ENCODE data around the gene PPBP.

The PPBP gene

DNA sequence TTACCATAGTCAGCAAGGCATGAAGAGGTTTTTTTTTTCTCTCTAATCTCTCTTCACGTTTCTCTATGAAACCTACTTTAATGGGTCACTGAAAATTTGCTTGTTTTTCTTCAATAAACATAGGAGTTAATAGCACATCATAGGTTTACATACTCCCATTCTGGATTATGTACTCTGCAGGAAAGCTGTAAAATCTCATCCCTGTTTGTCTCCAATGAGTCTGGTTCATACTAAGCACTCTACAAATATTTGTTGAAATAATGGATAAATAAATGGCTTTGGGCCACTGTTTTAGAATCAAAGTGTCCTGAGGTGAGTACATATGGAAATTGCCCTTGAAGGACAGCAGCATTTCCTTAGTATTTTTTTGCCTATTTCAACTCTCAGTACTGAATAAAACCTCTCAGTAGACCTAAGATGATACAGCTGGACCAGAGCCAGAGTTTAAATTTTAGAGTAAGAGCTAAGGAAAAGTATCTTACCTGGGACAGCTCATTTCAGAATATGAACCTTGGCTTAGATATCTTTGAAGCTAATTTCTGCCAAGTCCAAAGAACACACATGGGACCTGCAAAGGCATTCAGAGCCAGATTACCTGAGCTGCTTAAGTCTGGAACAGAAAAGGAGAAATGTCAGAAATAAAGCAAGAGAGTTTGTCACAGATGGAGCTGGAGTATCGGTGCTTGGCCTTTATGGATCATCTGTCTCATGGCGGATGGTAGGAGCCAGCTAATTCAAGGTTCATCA is 40.6 kb downstream of the PPBP start:
- DNase-seq = no peak

DNA sequence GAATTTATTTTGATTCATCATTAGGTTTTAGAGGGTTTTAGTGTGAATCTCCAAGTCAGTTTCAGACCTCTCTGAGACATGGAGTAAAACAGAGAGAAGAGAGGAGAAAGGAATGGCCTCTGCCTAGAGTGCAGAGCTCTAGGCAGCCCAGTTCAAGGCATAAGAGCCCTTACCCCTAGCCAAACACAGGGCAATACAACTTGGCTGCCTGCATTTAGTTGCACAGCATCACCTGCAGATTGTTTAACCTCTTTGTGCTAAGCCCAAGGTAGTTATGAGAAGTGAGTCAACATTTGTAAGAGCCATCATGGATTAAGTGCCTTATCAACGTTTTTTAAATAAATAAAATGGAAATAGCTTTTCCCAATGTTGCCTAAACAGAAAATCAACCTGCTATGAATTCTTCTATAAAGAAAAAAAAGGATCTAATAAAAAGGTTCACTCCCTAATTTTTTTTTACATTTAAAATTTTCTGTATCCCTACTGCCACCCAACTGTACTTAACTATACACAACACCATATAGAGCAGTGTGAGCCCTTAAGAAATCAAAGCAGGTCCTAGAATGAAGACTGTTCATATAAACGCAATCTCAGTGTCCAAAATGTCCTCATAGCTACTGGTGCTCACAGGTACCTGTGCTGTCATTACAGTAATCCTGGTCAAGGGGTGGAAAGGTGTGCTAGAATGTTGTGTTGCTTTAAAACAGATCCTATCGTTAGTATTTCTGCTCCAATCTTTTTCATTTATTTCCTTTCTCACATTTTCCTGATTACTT is 42.1 kb downstream of the PPBP start:
- no peak for DNase-seq

DNA sequence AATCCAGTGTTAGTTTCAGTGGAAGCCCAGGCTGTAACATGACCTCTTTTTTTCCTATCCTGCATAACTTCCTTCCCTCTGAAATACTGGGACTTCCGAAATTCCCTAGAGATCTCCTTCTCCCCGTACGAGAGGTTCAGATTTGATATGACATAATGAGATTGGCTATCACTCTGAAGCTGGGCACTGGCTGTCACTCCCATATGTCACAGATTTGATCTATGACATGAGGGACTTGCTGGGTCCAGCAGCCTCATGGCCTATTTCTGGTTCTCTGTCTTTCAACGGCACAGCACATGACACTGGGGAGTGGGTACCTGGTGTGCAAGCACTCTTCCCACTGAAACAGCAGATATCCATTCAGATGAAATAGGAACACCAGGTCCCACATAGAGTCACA is 42.9 kb downstream of the PPBP start:
- DNase-seq = no peak

DNA sequence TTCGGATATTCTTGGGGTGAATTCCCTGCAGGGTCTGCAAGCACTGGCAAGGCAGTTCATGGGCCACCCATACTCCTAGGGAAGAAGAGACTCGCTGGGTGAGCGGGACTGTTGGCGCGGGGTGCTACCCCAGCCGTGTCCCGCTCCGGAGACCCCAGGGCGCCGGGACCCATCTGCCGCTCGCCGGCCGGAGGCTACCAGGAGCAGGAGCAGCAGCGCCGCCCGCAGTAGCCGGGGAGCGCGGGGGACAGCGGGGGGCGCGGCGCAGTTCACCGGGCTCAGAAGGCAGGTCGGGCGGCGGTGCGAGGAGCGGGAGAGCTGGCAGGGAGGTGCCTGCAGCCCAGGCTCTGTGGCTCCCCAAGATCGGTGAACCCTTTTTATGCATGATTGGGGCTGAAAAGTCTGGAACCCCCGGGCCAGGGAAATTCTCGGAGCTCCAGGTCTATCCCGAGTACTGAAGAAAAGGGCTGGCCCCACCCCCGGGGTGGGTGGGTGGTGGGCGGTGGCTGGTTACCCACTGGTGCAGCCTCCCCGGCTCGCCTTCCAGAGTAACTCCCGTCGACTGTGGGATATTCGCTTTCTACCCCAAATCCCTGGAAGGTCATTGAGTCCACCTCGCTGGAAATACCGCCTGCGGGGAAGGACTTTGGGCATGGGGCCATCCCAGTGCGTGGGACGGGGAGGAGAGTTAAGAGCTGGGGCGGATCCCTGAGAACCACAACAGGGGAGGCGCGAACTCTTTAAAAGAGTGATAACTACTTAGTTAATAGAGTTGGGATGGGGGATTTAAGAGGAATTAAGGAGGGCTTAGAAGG is 43.7 kb downstream of the PPBP start:
- DNase-seq = peak in 1 of 2 experiments; percentile 38

DNA sequence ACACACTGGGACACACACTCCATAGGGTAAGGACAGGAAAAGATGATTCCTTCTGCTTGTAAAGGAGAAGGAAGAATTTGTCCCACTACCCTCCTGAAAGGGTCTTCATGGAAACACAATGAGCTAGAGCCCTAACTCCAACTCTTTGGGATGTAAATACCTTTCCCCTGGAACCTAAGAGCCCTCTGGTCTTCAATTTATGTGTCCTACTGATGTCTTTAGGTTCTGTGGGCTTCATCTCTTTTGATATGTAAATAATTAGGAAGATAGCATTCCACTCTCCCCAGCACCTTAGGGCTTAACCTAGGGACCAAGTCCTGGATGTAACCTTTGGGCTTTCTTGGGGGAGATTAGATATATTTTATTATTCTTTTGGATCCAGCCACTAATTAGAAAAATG is 44.4 kb downstream of the PPBP start:
- no peak for DNase-seq

DNA sequence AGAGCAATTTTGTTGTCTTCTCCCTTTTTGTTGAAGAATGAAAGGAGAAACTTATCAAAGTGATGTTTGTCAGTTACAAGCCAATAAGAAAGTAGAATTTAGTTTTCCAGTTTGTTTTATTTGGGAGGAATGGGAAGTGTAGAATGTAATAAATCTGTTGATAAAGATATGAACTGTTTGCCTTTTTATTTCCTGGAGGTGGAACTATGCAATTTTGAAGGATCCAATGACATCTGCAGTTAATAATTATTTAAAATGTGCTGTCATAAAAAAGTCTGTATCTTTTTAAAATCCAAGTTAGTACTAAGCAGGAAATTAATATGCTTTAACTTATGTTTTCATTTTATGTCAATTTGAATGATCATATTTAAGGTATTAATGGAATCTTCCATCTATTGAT is 51.0 kb downstream of the PPBP start:
- DNase-seq = no peak
